Right renal cortex interstitium (tissue), 3 donors: ENCODE data around the gene PHEX. TPM values are rescaled to one million over a fixed set of nuclear protein-coding genes. Genes with fewer than 3 reads are reported as not detected.
A peak's percentile ranks its signal among the peaks of the same experiment; 100 is the strongest.

ENCODE experiments used
- DNase-seq, 3 donors: peaks; one replicate each; pipeline ENCODE4 v3.0.0-alpha.2; 2013; ENCODE audit warnings: low read depth in 3 of 3, low spot score in 2 of 3
- polyA plus RNA-seq, 3 donors: library from polyadenylated mRNA; unstranded; fragments of 120-200 nt; gene quantifications; one replicate each; pipeline ENCODE4 v1.2.1, GENCODE V29; 2013; ENCODE audit not compliant: insufficient read length in 3 of 3

PHEX gene
- polyA plus RNA-seq, 3 donors, result 0.31 to 0.40 (median 0.37) TPM

DNA sequence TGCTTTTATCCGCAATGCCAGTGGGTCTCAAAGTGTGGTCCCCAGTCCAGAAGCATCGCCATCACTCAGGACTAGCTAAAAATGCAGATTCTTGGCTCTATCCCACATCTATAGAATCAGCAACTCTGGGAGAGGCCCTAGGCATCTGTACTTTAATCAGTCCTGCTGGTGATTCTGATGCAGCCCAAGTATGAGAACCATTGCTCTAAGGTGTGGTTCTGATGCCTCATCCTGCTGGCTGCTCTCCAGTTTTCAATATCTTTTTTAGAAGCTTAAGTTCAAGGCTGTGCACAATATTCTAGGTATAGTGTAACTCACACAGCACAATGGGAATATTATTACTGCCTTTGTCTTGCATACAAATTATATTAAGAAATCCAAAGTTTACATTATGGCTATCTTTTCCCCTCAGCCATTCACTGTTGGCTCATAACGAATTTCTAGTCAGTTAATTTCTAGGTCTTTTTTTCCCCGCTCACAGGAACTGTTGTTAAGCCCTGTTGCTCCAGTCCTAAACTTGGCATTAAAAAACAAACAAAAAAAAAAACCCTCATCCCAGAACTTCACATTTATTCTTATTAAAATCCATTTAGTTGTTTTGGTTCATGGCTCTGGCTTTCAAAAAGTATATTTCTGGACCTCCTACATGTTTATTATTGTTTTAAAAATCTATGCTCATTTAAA lies 109.1 kb downstream of the PHEX start:
- no peak for DNase-seq

DNA sequence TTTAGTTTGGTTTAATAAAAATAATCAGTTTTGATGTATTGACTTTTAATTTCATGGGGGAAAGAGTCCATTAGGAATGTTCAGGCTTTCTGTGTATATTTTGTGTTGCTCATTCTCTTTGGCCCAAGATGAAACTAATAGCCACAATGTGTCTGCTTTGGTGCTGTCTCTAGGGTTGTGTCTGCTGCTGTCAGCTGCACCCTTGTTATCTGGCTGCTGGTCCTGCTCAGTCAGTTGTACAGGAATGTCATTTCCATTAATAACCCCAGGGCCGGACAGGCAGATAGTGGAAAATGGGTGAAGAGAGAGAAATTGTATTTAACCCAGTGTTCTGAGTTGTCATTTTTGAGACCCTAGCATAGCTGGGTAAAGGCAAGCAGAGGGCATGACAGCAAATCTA lies 115.1 kb downstream of the PHEX start:
- no peak for DNase-seq

DNA sequence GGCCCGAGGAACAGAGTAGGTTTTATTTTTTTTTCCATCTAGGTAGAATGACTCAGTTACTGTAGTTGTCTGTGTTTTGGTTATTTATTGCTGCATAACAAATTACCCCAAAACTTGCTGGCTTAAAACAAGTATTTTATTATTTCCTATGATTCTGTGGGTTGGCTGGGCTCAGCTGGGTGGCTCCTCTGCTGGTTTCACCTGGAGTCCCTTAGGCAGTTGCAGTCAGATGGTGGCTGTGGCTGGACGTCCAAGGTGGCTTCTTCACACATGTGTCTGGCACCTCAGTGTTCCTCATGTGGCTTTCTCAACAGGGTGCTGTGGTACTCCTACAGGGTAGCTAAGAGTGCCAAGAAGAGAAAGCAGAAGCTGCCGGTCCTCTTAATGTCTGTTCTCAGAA lies 115.8 kb downstream of the PHEX start:
- no peak for DNase-seq

DNA sequence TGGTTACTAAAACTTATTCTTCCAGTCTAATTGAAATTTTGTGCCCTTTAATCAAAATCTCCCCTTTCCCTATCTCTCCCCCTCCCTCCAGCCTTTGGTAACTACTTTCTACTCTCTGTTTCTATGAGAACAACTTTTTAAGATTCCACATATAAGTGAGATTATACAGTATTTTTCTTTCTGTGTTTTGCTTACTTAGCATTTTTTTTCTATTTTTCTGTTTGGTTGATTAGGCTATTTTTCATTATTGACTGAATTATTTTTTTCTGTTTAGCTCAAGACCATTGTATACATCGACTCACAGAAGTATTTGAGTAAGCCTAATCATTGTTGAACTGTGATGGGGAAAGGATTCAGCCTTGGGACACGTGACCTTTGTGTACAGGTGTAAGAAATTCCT lies 116.4 kb downstream of the PHEX start:
- DNase-seq, result no peak

DNA sequence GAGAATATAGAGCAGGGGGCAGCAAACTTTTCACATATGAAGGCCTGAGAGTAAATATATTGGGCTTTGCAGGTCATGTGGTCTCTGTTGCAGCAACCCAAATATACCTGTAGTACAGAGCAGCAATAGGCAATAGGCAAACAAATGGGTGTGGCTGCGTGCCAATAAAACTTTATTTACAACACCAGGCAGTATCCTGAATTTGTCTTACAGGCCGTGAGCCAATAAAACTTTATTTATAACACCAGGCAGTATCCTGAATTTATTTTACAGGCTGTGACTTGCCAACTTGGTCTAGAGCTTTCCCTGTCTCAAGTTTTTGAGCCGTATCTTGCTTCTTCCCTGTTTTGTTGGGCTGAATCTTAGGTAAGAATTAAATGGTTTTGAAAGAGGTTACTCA lies 118.2 kb downstream of the PHEX start:
- DNase-seq, result no peak

DNA sequence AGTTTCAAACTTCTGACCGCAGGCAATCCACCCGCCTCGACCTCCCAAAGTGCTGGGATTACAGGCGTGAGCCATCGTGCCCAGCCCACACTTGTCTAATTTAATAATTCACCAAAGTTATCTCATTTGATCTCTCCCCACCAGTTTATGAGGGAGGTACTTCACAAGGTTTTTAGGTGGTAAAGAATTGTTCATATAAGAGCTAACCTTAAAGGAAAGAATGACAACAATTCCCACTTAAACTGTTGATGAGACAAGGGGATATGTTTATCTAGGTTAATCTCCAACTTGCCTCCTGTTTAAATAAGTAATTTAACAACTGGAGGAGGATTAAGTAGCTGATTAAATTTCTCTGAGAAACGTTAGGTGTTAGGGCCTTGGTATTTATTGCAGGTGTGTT lies 123.0 kb downstream of the PHEX start:
- DNase-seq, result no peak

DNA sequence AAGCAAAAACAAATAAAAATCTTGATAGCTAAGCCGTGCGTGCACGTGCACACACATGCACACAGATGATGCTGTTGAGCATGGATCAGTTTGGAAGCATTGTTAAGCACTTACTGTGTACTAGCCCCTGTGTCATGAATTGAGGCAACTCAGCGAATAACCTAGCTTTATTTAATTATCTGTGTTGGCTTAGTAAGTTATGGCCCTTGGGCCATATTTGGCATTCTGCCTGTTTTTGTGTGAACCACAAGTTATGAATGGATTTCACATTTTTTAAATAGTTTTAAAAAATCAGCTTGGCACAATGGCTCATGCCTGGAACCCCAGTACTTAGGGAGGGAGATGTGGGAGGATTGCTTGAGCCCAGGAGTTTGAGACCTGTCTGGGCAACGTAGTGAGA lies 126.9 kb downstream of the PHEX start:
- no peak for DNase-seq

DNA sequence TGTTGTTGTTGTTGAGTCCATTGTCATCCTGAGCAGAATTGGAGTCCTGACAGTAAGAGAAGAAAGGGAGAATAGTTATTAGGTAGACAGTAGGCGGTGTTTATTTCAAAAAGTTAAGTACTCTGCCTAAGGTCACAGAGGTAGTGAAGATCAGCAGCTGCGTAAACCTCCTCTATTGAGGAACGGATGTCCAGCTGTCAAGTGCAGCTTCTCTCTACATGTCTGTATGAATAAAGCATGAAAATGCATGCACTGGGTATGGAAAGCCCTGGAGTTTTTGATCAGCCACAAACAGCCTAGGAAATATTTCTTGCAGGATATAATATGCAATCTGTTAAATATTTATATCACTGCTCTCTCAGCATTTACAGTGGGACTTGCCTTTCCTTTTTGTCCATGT lies 131.2 kb downstream of the PHEX start:
- DNase-seq, result no peak

DNA sequence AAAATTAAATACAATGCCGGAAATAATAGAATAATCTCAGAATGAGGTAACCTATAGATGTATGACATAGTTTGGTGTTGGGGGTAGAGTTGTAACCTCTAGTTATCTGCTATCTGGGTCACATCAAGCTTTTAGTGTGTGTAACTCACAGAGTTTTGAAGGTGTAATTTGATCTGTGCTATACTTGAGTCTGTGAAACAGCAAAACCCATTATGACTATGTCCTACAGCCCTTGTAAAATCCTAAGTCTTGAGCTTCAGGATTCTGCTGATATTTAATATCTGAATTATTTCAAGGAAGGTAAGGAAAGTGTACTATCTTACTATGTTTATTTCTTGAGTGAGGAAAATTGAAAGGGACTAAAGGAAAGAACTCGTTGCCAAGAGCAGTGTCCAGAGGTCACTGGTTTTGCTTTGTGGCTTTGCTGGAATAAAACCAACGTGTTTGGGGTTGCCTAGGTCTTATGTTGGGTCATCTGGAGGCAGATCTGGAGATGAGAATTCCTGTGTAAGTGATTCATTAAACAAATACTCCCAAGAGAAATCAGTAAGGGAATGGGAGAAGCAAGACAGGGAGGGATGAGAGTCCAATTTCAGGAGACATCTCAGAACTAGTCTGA lies 132.8 kb downstream of the PHEX start:
- no peak for DNase-seq

DNA sequence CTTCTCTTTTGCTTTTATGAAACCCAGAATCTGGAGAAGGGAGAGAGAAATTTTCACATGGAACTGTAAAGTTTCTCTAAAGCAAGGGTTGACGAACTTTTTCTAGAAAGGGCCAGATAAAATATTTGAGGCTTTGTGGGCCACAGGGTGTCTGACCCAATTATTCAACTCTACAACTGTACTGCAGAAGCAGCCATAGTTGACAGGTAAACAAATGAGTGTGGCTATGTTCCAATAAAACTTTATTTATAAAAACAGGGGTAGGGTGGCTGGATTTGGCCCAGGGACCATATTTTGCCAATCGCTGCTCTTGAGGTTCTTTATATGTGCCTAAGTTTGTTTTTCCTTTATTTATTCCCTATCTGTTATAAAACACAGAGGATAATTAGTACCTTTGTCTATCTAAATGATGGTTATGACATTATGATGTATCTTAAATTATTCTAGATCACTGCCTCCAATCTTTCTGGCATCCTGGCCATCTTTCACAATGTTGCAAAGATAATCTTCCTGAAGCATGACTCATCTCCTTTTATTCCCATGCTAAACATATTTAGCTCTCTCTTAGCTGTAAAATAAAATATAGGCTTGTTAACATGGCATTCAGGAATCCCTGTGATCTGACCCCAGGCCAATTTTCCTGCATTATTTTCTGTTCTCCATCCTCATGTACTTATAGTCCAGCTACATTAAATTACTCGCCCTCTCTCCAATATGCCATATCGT lies 133.8 kb downstream of the PHEX start:
- no peak for DNase-seq

DNA sequence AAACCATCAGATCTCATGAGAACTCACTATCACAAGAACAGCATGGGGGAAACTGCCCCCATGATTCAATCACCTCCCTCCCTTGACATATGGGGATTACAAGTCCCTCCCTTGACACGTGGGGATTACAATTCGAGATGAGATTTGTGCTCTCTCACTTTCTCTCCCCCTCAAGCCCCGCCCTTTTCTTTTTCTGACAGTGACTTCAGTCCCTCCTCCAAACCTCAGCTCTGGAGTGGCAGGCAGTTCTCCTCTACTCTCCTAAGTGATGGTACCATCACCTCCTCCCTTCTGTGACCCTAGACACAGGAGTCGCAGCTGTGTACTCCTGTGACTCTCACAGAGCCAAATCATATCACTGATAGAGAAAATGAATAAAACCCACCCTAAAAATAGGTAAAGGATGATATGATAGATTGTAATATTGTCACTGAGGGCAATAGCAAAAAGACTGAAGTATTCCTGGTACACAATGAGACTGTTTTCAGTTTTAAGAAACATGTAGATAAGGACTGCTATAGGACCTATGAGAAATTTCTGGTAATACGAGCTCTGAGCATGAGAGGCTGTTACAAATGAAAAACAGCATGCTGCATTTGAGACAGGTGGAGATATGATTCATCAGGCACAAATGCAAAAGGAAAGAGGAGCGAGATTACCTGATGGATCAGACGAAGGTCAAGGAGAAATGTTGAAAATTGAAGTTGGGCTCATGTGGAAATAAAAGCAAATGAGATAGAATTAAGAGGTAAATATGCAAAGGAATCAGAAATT lies 139.3 kb downstream of the PHEX start:
- no peak for DNase-seq

DNA sequence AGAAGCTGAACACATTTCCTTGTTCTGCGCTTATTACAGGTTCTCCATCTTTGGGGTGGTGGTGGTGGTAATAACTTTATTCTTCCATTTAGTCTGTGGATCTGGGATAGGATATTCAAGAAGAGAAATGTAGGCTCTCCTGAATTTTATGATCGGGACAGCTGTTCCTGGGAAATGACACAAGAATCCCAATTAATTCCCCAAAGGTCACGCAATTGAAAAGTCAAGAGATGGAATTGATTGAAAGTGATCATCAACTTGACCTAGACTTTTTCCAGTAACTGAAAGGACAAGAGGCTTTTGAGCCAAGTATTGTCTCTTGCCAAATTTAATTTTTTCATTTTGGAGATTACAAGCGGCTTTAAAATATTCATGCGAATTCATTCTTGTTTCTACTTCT lies 141.8 kb downstream of the PHEX start:
- DNase-seq, result no peak

DNA sequence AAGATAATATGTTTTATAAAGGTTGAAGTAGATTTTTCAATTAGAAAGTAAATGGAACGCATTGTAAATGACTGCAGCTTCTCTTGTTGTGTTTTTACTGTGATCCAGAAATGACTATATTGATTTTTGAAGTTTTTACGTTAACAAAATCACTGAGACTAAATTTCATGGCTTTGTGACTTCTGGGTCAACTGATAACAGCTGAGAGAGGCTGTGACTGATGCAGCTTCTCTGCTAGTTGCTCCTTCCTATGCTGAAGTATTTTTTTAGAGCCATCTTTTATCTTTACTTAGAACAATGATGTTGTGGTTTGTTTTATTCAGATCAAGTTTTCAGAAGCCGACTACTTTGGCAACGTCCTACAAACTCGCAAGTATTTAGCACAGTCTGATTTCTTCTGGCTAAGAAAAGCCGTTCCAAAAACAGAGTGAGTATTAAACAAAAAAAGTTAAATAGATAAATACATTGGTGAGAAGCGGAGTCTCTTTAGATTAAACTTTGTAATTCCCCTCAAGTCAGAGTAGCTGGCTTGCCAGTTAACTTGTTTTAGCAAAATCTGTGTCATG lies 145.9 kb downstream of the PHEX start:
- DNase-seq, result no peak

DNA sequence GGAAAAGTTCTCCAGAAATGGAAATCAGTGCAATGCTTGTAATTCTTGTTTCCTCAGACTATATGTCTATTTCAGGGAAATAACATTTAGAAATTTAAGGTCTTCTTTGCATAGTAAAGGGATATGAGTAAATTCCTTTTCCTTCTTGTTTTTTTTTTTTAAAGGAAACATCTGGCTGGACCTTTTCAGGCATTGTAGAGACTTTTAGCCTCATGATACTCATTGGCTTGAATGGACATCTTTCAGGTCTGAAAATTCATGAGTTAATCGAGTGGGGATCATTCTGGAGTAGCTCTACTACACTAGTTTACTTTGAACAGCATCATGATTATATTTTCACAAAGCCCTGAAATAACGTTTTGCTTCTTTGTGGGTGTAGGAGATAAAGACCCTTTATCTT lies 152.0 kb downstream of the PHEX start:
- DNase-seq, result no peak

DNA sequence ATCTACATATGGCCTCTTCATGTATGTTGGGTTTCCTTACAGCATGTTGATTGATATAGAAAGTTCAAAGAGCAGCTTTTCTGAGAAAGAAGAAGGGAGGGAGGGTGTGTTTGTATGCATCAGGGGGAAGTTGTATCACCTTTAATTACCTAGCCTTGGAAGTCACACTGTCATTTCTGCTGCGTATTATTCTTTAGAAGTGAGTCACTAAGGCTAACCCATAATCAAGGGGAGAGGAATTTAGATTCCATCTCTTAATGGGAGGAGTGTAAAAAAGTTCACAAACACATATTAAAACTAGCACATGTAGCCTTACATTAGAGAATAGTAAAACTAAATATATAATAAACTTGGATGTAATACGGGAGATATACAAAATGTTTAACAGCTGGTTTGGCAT lies 154.0 kb downstream of the PHEX start:
- no peak for DNase-seq

DNA sequence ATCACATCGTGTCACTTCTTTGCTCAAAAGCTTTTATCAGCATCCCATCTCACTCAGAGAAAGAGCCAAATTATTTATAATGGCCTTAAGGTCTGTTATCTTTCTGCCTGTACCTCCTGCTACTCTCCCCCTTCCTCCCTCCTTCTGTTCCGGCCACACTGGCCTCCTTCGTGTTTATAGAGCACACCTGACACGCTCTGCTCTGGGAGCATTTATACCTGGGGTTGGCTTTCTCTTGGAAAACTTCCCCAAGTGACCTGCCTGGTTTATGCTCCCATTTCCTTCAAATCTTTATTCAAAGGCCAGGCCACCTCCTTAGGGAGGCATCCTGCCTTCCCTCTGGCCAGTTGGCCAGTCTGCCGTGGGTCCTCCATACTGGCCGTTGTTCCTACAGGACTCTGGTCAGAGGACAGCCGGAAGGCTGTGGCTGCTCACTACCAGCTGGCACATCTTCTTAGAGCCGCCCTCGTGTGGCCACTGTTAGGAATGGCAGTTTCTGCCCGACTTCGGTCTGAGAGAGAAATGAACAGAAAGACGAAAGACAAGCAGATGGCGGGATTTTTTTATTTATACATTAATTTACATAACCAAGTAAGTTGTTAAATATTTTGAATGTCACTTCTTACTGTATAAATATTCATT lies 160.4 kb downstream of the PHEX start:
- peak in 2 of 3 donors; percentile 0 to 4 for DNase-seq

DNA sequence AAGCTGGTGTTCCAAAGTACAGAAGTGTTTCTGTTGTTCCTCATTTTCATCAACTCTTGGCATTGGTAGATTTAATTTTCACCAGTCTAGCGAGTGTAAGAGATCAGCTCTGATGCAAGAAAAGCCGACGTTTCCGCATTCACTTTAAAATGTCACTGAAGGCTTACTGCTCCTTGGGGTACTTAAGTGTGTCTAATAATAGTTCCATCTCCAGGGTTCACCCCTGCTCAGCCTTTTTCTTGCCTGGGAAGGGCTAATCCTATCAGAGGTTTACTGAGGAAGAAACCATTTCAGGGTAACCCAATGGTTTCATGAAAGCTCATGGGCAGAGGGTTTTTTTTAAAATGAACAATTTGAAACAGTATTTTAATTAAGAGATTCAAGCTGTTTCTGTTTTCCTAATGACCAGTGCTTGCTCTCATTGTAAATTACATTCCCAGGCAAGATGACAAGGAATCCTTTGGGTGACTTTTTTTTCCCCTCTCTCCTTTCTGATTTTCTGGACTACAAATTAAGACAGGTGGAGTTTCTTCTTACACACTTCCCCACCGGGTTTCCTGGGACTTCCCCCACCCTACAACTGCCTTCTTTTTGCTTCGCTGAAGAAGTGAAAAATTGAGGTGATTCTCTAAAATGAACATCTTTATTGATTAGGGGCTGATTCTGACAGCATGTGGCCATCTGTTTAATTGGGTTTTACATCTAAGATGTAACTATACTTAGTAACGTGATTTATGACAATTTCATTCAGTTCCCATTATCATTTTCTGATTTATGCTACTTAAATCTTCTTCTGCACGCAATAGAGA lies 161.9 kb downstream of the PHEX start:
- no peak for DNase-seq

DNA sequence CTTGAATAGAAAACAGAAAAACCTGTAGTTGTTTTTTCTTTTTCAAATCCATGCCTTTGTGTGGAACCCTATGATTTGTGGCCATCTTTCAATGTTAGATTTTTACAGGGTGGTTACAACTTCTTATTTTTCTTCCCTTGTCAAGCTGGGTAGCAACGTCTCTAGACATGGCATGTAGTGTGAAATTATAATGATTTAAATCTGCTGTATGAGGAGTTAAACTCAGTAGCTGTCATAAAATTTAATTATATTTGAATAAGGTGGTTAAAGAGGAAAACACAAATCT lies 162.5 kb downstream of the PHEX start:
- no peak for DNase-seq

DNA sequence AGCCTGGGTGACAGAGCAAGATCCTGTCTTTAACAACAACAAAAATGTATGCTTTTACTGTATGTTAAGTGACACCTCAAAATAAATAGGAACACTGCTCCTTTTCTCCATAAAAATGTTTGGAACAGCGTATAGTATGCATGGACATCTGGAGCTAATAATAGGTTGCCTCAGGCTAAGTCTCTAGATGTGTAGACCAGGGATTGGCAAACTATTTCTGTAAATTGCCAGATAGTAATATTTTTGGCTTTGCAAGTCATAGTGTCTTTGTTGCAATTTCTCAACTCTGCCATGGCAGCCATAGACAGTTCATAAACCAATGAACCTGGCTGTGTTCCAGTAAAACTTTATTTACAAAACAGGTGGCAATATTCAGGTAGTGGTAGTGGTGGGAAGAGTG lies 164.0 kb downstream of the PHEX start:
- no peak for DNase-seq

DNA sequence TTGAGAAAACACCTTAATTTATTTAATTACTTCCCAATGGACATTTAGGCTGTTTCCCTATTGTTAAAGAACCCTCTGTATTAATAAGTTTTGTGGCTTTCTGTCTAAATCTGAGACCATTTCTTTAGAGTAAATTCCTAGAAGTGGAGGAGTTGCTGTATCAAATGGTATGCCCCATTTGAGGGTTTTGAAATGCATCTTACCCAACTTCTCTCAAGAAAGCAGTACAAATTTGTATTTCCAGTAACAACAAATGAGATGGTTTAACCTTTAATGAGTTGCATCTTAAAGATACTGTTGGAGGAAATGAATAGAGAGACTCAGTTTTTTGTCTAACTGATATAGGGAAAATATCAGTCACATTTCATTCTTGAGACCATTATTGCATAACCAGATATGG lies 170.1 kb downstream of the PHEX start:
- no peak for DNase-seq
